ENCODE results near the gene SMU1. TPM values are rescaled to one million over a fixed set of nuclear protein-coding genes. Genes with fewer than 3 reads are reported as not detected.

Gene SMU1
- total RNA-seq, 1 experiment from 2014 or later, result 30.3 TPM

DNA sequence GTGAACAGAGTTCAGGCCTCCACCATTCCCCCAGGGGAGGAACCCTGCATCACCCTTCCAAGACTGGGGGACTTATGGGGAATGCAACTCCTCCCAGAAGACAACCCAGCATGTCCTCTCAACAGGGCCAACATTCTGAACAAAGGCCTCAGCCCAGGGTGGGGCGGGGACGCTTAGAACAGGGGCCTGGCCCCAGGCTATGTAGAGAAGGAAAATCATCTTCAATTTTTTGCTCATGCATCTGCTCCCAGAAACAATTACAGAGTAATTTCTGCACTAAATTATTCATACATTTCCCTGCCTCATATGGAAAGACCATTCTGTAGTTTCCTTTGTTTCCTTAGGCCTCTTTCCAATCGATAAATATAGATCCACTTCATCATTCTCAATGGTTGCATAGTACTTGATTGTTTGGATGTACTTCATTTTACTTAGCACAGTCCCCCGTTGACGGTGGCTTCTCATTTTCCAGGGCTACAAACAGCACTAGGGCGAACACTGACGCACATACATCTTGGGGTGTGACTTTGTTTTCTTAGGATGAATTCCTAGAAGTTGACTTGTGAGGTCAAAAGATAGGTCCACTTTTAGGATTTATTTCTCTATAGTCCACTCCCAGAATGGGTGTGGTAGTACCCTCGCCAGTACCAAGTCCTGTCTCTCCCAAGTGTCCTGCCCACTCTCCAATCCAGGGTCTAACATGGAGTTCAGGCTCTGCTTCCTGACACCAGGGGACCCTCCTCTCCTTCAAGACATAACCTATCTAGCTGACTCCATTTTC is 27.2 kb upstream of the SMU1 start:
- no peak overlapping the region for H3K4me3 ChIP-seq (ENCODE audit: low read depth in 2 of 2, low read length in 2 of 2)
- ATAC-seq, result no peak
- ChIA-PET POLR2A (no interaction called here), CTCF (no interaction called here)
- DNase-seq (ENCODE audit: low read depth, low spot score), result no peak
- in situ Hi-C loops (cut with HindIII; ENCODE audit: low pct_unique_long_range_greater_than_20kb, low sequenced_read_pairs) (no loop called here), intact Hi-C loops (cut with micrococcal nuclease; ENCODE audit: unreplicated experiment) (no loop called here)
- no peaks in the 10 kb centered on the region for H3K36me3 ChIP-seq (ENCODE audit: control insufficient read depth, insufficient read depth, low read length)
- no peaks in the 10 kb centered on the region for H3K27me3 ChIP-seq (ENCODE audit: control insufficient read depth, insufficient read depth, low read length)
- TF ChIP-seq, protein P1, sequence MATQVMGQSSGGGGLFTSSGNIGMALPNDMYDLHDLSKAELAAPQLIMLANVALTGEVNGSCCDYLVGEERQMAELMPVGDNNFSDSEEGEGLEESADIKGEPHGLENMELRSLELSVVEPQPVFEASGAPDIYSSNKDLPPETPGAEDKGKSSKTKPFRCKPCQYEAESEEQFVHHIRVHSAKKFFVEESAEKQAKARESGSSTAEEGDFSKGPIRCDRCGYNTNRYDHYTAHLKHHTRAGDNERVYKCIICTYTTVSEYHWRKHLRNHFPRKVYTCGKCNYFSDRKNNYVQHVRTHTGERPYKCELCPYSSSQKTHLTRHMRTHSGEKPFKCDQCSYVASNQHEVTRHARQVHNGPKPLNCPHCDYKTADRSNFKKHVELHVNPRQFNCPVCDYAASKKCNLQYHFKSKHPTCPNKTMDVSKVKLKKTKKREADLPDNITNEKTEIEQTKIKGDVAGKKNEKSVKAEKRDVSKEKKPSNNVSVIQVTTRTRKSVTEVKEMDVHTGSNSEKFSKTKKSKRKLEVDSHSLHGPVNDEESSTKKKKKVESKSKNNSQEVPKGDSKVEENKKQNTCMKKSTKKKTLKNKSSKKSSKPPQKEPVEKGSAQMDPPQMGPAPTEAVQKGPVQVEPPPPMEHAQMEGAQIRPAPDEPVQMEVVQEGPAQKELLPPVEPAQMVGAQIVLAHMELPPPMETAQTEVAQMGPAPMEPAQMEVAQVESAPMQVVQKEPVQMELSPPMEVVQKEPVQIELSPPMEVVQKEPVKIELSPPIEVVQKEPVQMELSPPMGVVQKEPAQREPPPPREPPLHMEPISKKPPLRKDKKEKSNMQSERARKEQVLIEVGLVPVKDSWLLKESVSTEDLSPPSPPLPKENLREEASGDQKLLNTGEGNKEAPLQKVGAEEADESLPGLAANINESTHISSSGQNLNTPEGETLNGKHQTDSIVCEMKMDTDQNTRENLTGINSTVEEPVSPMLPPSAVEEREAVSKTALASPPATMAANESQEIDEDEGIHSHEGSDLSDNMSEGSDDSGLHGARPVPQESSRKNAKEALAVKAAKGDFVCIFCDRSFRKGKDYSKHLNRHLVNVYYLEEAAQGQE (IDR thresholded peaks at IDR 0.05; ENCODE audit: insufficient read depth in 1 of 2, low read depth in 2 of 2, low read length in 1 of 2), result no peak
- TF ChIP-seq SIN3A (IDR thresholded peaks at IDR 0.05; ENCODE audit: borderline replicate concordance, insufficient read depth, low read depth, low read length), result no peak
- no peaks in the 10 kb centered on the region for H3K9me3 ChIP-seq (ENCODE audit: control insufficient read depth, insufficient read depth, low read depth, low read length)
- peaks cover 4% of the 10 kb centered on the region; the same call in 1 of the 2 replicates for H3K4me1 ChIP-seq (ENCODE audit: control insufficient read depth, insufficient read depth, low read length)
- no TSS peak for BruUV-seq (replicated peaks)
- no peak overlapping the region for H3K27ac ChIP-seq (ENCODE audit: low read length)

DNA sequence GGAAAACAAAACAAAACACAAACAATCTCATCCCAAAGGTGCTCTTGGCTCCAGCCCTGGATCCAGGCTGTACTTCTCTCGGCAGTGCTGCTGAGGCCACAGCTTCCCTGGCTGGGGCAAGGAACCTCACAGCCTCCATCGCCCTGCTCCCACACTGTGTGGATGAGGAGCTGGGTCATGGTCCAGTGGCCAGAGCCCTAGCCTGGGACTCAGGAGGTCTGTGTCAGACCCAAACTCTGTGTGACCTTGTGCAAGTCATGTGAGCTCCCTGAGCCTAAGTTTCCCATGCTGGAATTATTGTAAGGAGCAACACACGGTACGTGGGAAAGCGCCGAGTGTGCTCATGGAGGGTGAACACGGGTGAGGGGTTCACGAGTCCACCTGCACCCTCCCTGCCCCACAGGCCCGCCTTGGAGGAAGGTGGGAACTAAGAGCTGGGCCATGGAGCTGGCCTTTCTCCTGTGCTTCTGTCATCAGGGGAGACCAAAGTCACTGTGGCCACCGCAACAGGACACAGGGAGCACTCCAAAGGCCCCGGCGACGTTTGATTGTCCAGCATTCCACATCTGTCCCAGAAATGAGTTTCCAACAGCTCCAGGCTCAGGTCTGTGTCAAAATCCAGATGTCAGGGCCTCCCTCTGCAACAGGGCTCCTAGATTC is 26.2 kb upstream of the SMU1 start:
- intact Hi-C loops (cut with micrococcal nuclease; ENCODE audit: unreplicated experiment) (no loop called here), in situ Hi-C loops (cut with HindIII; ENCODE audit: low pct_unique_long_range_greater_than_20kb, low sequenced_read_pairs) (no loop called here)
- ATAC-seq (no peak), DNase-seq (ENCODE audit: low read depth, low spot score) (no peak)
- ChIA-PET CTCF (no interaction called here), POLR2A (interaction anchor here (0.6 kb wide), 1 partner anchor 19 kb away, joined by 3 read pairs; no protein-coding TSS in a partner anchor)
- Histone ChIP-seq H3K4me3 (ENCODE audit: low read depth in 2 of 2, low read length in 2 of 2) (no peak overlapping the region), H3K9me3 (ENCODE audit: control insufficient read depth, insufficient read depth, low read depth, low read length) (no peaks in the 10 kb centered on the region), H3K36me3 (ENCODE audit: control insufficient read depth, insufficient read depth, low read length) (no peaks in the 10 kb centered on the region), H3K27me3 (ENCODE audit: control insufficient read depth, insufficient read depth, low read length) (no peaks in the 10 kb centered on the region), H3K4me1 (ENCODE audit: control insufficient read depth, insufficient read depth, low read length) (peaks cover 4% of the 10 kb centered on the region; the same call in 1 of the 2 replicates), H3K27ac (ENCODE audit: low read length) (no peak overlapping the region)
- no TSS peak for BruUV-seq (replicated peaks)
- TF ChIP-seq, protein P1 (IDR thresholded peaks at IDR 0.05; ENCODE audit: insufficient read depth in 1 of 2, low read depth in 2 of 2, low read length in 1 of 2), result no peak
- TF ChIP-seq, protein P2, sequence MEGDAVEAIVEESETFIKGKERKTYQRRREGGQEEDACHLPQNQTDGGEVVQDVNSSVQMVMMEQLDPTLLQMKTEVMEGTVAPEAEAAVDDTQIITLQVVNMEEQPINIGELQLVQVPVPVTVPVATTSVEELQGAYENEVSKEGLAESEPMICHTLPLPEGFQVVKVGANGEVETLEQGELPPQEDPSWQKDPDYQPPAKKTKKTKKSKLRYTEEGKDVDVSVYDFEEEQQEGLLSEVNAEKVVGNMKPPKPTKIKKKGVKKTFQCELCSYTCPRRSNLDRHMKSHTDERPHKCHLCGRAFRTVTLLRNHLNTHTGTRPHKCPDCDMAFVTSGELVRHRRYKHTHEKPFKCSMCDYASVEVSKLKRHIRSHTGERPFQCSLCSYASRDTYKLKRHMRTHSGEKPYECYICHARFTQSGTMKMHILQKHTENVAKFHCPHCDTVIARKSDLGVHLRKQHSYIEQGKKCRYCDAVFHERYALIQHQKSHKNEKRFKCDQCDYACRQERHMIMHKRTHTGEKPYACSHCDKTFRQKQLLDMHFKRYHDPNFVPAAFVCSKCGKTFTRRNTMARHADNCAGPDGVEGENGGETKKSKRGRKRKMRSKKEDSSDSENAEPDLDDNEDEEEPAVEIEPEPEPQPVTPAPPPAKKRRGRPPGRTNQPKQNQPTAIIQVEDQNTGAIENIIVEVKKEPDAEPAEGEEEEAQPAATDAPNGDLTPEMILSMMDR (IDR thresholded peaks at IDR 0.05), result no peak
- no peak for TF ChIP-seq POLR2AphosphoS5 (IDR thresholded peaks at IDR 0.05; ENCODE audit: low read depth, low read length)

Measured in Panc1 (cell line).